Colonic mucosa (tissue), 4 donors: ENCODE measurements around the gene SFI1. TPM values are rescaled to one million over a fixed set of nuclear protein-coding genes. Genes with fewer than 3 reads are reported as not detected.

Experiments used
- DNase-seq: peaks from one replicate; pipeline ENCODE4 v3.0.0-alpha.2; 2020
- H3K27ac ChIP-seq: fragments of 200-600 bp; one replicate; pipeline ENCODE4 v1.8.0; 2021
- H3K27me3 ChIP-seq: fragments of 200-600 bp; one replicate; pipeline ENCODE4 v1.8.0; 2021
- H3K36me3 ChIP-seq: fragments of 200-600 bp; one replicate; pipeline ENCODE4 v1.8.0; 2021
- H3K4me1 ChIP-seq: fragments of 200-600 bp; one replicate; pipeline ENCODE4 v1.8.0; 2021; ENCODE audit warnings: mild to moderate bottlenecking
- H3K4me3 ChIP-seq: fragments of 200-600 bp; one replicate; pipeline ENCODE4 v1.8.0; 2021
- H3K9ac ChIP-seq, 2 donors: one replicate each; pipeline ENCODE4 v1.7.0; 2013; ENCODE audit warnings: control low read depth in 2 of 2, low read depth in 2 of 2, low read length in 2 of 2
- H3K9me3 ChIP-seq: fragments of 200-600 bp; one replicate; pipeline ENCODE4 v1.8.0; 2021
- CTCF ChIP-seq: fragments of 200-600 bp; IDR thresholded peaks from one replicate; pipeline ENCODE4 v1.8.0; 2022; ENCODE audit warnings: antibody characterized with exemption, mild to moderate bottlenecking
- intact Hi-C: fragments of 100-400 bp; cut with DNase I; formaldehyde crosslinking; loops from one replicate; pipeline ENCODE4 v1.14.1; 2022
- total RNA-seq, 2 donors: library from RNA; stranded (reverse); fragmentation: NEBNext Ultra II Directional in 1 of 2; extraction: Animal tissue kit (Norgen Biotek cat#: 25700) in 1 of 2; gene quantifications; one replicate each; pipeline ENCODE4 v1.2.1, GENCODE V29; 2021
- donor health status: healthy.
- donor health status: DM: no; HTN: no; CAD: no.
- donor health status: DM: no; HTN: no; CAD: no.

The SFI1 gene
- total RNA-seq, 2 donors from 2014 or later, result 24.1 to 47.8 TPM

GRCh38 chr22:31569126-31569525, 72.8 kb downstream of the SFI1 start:
- H3K4me1 ChIP-seq, result no peaks in the 10 kb centered on the region
- no peaks in the 10 kb centered on the region for H3K27me3 ChIP-seq
- no peak overlapping the region for H3K4me3 ChIP-seq
- no peak for TF ChIP-seq CTCF
- DNase-seq, result no peak
- intact Hi-C loops, result no loop called here
- H3K36me3 ChIP-seq, result peaks cover 2% of the 10 kb centered on the region
- no peaks in the 10 kb centered on the region for H3K9me3 ChIP-seq
- H3K9ac ChIP-seq, result no peak overlapping the region
- H3K27ac ChIP-seq, result no peak overlapping the region

DNA sequence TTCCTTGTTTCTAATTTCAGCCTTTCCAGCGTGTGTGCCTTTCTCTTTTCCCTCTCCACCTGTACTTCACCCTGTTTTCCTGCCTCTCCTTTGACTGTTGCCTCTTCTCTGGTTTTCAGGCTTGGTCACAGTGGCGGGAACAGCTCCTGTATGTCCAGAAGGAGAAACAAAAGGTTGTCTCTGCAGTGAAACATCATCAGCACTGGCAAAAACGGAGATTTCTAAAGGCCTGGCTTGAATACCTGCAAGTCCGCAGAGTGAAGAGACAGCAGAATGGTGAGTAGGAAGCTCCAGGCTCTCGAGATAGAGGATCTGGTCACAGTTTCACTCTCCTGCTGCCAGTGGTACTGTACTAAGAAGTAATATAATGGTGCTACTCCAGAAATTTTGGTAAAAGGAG, 76.6 kb downstream of the SFI1 start:
- Histone ChIP-seq H3K27me3 (no peaks in the 10 kb centered on the region), H3K9me3 (no peaks in the 10 kb centered on the region), H3K27ac (no peak overlapping the region), H3K36me3 (peaks cover 3% of the 10 kb centered on the region), H3K4me3 (no peak overlapping the region), H3K9ac (no peak overlapping the region), H3K4me1 (no peaks in the 10 kb centered on the region)
- TF ChIP-seq CTCF, result no peak
- intact Hi-C loops, result no loop called here
- no peak for DNase-seq

GRCh38 chr22:31574055-31574670, 77.8 kb downstream of the SFI1 start:
- DNase-seq, result no peak
- no peak for TF ChIP-seq CTCF
- Histone ChIP-seq H3K4me3 (no peak overlapping the region), H3K4me1 (no peaks in the 10 kb centered on the region), H3K36me3 (peaks cover 3% of the 10 kb centered on the region), H3K27ac (no peak overlapping the region), H3K27me3 (no peaks in the 10 kb centered on the region), H3K9me3 (no peaks in the 10 kb centered on the region), H3K9ac (no peak overlapping the region)
- intact Hi-C loops, result no loop called here

- Histone ChIP-seq H3K36me3 (peaks cover 3% of the 10 kb centered on the region), H3K9ac (no peak overlapping the region), H3K27me3 (no peaks in the 10 kb centered on the region), H3K4me3 (no peak overlapping the region), H3K4me1 (no peaks in the 10 kb centered on the region), H3K9me3 (no peaks in the 10 kb centered on the region), H3K27ac (no peak overlapping the region)
- DNase-seq, result no peak
- TF ChIP-seq CTCF, result no peak
- intact Hi-C loops, result no loop called here
Observed at GRCh38 chr22:31575190-31575589, 78.9 kb downstream of the SFI1 start.

DNA sequence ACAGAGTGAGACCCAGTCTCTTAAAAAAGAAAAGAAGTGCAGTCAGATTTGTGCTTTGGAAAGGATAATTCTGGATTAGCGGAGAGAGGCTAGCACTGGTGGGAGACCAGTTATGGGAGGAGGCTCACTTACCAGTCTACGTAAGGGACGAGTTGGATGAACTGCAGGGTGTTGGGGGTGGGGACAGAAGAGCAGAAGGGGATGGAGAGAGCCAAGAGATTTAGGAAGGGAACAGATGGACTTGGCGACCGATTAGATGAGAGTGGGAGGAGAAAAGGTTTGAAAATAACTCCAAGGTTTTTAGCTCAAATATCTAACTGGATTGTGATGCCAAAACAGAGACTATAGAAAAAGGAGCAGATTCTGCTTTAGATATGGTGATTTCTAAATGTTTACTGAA, 81.4 kb downstream of the SFI1 start:
- Histone ChIP-seq H3K4me1 (no peaks in the 10 kb centered on the region), H3K27ac (no peak overlapping the region), H3K36me3 (peaks cover 3% of the 10 kb centered on the region), H3K9me3 (no peaks in the 10 kb centered on the region), H3K9ac (no peak overlapping the region), H3K4me3 (no peak overlapping the region), H3K27me3 (no peaks in the 10 kb centered on the region)
- DNase-seq, result no peak
- intact Hi-C loops, result no loop called here
- no peak for TF ChIP-seq CTCF
